DOHH2 (cell line): ENCODE data around the gene SLX4IP.

Experiments used
- CTCF ChIP-seq: fragments of 200-600 bp; sonication (generic); IDR thresholded peaks from one replicate; pipeline ENCODE4 v1.5.1; 2014; ENCODE audit warnings: antibody characterized with exemption, mild to moderate bottlenecking, low read depth, low read length; ENCODE audit not compliant: poor library complexity, severe bottlenecking
- EZH2phosphoT487 ChIP-seq: fragments of 200-600 bp; sonication (generic); IDR thresholded peaks from 2 replicates; pipeline ENCODE4 v1.6.1; 2017; ENCODE audit warnings: borderline replicate concordance, mild to moderate bottlenecking, antibody characterized with exemption, low read length, moderate library complexity, mixed read lengths

DNA sequence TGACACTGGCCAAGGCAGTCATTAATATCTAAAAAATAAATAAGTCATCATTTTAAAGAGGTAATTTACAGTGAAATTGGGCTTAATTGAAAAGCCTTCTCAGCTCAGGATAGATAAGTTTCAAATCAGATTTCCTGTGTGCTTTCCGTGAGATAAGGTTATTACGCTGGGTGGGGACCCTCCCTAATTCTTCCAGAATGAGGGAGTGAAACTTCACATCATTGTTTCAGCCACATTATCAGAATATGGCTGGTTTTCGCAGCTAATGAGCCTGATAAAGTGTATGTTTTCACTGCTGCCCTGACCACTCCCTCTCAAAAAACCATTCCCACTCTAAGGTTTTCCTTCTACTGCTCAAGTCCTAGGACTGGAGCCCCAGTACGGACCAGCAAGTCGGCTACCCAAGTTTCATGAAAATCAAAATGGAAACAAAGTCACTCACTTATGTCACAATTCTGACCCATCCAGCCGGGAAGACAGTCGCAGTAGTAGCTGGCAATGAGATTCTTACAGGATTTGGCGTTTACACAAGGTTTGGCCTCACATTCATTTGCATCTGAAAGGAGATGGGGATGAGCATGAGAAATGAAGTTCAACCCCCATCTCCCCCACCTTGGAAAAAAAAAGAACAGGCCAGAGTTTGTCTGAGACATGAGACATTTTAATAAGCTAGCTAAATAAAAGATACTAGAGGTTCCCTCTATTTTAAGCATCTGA, 214.1 kb downstream of the SLX4IP start:
- TF ChIP-seq CTCF, result no peak
- no peak for TF ChIP-seq EZH2phosphoT487
